CD4-positive, alpha-beta T cell treated with Interleukin-15 for 4 hours (primary cell): ENCODE measurements around the gene DCDC1.

Experiments
- DNase-seq: peaks from one replicate; pipeline ENCODE4 v3.0.0-alpha.2; 2020; ENCODE audit warnings: low spot score

DCDC1 gene

DNA sequence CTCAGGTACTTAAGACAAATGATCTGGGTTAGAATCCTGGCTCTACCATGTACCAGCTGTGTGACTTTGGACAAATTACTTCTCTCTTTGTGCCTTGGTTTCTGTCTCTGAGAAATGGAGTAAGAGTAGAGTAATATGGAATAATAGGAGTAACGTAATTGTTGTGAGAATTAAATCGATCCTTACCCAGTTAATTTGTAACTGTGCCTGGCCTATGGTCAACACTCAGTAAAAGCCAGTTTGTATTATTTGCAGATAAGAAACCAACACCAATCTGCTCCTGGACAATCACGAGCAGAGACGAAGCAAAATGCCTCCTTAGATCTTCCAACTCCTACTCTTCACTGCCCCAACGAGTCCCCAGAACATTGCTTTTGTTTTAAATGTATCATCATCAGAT lies 266.7 kb downstream of the DCDC1 start:
- DNase-seq = no peak

DNA sequence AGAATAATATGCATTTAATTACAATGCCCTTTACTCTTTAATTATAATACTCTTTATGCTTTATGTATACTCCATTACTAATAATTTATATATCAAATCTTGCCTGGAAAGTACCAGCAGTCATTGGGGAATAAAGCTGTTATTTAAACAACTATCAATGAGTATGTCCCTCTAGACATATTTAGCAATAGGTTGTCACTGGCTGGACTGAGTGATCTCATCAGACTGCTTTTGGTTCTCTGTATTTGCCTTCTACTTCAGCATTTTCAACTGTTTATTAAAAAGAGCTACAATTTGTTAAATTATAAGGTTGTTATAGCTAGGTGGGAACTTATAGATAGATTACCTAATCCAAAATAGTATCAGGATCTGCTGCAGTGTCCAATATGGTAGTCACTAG lies 267.2 kb downstream of the DCDC1 start:
- DNase-seq = no peak

DNA sequence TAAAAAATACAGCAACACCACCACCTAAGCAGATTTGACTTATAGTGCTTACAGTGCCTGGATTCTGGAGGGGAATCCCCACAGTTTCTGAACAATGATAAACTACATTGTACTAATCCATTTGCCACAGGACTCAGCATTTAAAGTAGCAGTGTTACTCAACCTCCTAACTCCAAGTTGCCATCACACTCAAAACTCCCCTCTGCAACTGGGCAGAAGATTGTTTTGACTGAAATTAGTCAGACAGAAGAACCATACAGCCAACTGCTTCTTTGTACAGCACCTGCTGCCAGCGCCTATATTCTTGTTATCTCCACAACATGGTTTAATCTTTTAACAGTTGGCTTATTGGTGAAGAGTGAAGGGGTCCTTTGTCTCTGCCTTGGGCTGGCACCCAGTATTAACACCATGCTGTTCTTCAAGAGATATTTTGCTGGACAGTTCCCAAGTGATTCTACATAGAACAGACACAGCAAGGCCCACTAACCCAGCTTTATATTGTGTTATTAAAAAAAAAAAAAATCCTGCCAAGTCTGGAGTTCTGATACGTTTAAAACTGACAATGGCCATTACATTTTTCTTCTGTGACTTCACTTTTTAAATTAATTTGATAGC lies 273.2 kb downstream of the DCDC1 start:
- no peak for DNase-seq

DNA sequence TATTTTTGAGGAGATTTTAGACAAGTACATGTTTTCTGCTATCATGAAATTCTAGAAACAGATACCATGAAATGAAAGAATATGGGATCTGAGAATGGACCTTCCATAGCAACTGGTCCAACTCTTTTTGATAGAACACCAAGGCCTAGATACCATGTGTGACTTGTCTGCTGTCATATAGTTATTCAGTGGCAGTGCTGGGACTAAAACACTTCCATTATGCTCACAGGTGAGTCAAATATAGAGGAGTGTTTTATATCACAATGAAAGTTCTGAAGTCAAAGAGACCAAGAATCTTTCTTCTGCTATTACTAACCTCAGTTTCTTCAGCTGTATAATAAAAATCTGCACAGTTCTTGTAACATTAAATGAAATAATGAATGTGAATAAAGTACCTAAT lies 276.9 kb downstream of the DCDC1 start:
- DNase-seq = no peak

DNA sequence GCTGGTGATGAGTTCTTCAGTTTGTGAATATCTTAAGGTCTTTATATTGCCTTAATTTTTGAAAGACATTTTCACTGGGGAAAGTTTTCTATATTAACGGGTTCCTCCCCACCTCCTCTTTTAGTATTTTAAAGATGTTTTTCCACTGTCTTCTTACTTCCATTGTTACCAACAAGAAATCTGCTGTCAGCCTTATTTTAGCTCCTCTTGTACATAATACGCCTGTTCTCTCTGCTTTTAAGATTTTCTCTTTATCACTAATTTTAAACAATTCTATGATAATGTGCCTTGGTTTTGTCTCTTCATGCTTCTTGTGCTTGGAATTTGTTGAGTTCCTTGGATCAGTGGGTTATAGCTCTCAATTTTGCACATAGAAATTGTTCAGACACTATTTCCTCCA lies 280.4 kb downstream of the DCDC1 start:
- DNase-seq = no peak

DNA sequence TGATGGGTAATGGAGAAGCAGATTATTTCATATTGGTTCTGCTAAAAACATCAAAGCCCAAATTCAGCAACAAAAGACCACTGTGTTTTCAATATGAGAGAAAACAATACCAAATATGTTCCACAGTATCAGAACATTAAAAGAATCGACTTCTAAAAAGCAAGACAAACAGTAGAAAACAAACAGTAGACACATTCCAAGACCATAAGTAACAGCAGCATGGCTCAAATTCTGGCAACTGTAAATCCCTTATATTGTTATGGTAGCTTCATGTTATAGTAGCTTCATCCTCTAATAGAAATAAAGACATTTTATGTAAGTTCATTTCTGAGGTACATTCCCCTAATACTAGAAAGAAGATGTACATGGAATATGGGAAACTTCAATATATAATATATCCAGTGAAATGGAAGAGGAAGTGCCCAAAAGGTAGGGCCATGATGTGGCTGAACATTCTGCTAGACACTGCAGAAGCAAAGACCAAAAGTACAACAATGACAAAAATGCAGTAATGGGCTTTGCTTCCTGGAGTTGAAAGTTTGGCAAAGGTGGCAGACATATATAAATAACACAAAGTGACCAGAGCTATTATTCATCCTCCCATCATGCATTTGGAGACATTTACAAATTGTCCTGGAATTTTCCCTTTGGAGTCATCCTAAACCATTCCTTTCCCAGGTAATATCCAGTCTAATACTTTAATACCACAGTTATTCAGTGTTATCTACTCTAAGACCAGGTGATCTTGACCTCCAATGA lies 299.9 kb downstream of the DCDC1 start:
- DNase-seq = no peak

DNA sequence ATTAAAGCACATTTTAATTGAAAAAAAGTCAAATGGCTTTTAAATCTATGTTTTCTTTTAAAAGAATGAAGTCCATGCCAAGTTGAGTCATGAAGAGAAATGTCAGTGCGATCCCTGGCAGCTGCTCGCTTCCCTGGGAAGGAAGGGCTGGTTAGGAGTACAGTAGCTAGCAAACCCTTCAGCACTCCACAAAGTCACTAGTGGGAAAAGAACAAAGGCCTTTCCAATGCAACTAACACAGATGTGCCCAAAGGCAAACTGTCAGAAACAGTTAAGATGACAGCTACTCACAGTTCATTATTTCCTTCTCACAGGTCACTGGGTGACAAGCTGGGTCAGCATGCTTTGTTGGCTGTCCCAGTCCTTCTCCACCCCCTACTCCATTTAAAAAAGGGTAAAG lies 308.7 kb downstream of the DCDC1 start:
- DNase-seq = no peak

DNA sequence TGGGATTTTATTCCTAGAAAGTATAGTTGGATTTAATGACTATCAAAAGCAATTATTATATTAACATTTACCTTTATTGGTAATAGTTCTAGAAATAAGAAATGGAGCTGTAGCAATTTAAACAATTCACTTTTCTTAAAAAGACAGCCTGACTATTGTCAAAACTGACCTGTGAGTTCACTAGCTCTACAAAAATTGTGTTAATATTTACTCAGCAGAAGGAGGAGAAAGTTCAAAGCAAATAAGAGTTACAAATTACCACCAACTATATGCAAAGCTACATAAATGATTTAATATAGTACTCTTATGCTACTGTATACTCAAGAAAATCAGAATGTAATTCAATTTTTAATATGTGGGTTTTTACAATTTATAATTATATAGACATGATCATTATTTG lies 310.0 kb downstream of the DCDC1 start:
- no peak for DNase-seq

DNA sequence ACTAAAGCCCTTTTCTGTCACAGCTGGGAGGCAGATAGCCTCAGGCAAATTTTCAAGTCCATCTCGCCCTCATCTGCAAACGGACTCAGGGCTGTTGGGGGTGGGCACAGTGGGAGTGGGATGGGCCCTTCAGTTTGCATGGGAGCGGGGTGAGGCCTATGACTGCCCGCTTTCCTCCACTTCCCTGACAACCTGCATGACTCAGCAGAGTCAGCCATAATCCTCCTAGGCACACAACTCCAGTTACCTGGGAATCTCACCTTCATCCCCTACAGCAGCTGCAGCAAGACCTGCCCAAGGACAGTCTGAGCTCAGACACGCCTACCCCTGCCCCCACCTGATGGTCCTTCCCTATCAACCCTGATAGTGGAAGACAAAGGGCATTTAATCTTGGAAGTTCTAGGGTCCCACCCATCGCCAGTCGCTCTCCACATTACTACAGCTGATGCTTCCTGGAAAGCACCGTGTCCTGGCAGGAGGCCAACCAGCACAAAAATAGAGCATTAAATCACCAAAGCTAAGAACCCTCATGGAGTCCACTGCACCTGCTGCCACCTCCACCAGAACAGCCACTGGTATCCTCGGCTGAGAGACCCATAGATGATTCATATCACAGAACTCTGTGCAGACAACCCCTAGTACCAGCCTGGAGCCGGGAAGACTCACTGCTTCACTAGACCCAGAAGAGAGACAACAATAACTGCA lies 319.3 kb downstream of the DCDC1 start:
- no peak for DNase-seq

DNA sequence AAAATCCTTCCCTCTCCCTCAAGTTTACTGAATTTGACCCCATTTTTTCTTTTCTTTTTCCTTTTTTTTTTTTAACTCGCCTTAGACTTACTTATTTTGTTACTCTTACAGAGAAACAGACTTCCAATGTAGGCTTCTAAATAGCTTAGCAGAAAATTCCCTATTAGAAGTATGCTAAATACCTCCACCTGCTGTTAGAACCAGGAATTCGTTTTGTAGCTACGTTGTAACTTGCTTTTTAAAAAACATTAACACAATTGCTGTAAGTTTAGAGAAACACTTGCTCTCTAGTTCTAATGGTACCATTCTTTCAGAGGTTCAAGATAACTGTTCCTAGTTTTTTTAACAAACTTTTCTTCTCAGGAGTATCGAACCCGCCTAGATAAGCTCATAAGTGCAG lies 324.2 kb downstream of the DCDC1 start:
- DNase-seq = no peak

DNA sequence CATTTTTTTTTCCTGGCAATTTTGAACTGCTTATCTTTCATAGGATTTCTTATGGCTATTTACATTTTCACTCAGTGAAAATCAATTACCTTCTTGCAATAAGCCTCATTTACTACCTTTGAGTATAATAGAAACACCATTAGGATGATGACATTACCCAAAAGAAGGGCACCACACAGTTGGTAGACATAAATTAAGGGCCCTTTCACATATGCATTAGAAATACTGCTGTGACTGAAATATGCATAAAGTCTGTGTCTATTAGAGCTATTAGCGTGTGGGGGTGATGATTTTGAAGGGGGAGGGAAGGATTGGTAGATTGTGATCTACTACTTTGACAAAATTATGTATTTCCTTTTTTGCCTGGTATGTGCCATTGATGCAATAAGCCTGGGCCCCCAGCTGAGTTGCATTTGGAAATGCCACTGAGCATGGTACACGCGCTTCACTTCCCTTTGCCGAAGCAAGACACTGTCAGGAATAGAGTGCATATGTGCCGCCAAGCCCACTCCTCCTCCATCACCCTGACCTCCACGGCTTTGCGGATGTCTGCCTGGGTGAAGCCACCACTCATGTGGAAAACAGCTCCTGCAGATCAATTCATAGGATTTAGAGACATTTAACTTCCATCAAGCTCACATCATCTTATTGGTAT lies 339.3 kb downstream of the DCDC1 start:
- no peak for DNase-seq

DNA sequence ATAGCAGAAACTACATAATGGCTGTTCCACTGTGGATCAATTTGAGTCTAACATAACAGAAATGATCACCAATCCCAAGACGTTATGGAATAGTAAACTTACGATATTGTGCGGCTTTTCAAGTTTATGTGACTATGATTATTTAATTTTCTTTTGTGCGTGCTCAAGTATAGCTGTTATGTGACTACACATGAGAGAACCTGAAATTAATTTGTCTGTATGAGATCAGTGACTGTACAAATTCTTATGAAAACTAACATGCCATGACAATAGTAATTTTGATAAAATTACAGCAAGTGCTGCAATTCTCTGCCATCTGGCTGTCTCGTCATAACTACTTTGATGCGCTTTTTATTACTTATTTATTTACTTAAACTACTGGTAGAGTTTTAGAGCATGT lies 343.2 kb downstream of the DCDC1 start:
- DNase-seq = no peak

DNA sequence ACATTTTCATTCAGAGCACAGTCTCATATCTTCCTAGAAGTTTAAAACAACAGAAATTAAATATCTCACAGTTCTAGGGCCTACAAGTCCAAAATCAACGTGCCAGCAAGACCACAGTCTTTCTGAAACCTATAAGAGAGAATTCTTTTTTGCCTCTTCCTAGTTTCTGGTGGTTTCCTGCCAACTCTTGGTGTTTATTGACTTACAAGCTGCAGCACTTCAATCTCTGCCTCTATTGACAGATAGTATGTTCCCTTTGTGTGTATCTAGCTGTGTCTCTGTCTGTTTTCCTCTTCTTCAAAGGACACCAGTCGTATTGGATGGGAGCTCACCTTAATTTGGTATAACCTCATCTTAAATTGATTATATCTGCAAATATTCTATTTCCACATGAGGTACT lies 347.5 kb downstream of the DCDC1 start:
- no peak for DNase-seq

DNA sequence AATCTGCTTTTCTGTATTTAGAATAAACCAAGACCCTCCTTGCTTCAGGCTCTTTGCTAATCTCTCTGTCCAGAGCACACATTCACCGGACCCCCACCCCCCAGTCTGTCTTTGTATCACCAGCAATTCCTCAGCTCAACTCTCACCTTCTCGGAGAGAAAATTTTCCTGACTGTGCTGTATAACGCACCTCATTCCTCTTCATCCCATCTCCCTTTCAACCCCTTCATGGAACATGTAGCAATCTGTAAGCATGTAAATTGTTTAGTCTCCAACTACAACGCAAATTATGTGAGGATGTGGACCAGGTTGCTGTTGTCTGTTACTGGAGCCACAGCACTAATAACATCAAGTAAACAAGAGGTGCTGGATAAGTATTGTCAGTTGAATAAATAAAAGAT lies 349.8 kb downstream of the DCDC1 start:
- DNase-seq = no peak

DNA sequence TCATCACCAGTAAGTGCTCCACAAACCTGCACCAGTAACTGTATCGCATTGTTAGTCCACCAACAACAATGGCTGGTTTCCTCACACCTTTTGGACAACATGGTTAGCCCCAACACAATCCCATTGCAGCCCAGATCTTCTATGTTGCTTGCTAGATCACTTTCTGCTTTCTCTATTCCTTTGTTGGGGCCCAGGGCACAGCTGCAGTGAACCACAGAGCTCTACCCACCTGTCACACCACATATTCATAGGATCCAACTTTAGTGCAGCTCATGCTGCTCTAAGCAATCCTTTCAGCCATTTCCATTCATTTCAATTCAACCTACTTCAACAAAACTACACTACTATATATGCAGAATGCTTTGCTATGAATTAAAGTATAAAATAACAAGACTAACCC lies 364.3 kb downstream of the DCDC1 start:
- DNase-seq = no peak

DNA sequence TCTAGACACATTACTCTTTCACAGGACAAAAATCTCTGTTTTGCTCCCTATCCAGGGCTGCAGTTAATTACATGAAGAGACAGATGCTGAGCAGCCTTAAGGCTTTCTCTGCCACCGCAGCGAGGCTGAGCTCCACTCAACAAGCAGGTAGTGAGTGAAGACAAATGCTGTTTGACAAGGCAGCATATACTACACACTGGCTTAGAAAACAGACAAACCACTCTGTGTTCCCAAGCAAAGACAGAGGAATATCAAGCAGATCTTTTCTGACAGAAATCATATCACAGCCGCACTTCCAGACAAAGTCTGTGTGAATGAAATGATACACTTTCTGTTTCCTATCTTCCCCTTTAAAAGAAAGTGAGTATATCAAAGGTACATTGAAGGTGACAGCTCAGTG lies 368.1 kb downstream of the DCDC1 start:
- no peak for DNase-seq

DNA sequence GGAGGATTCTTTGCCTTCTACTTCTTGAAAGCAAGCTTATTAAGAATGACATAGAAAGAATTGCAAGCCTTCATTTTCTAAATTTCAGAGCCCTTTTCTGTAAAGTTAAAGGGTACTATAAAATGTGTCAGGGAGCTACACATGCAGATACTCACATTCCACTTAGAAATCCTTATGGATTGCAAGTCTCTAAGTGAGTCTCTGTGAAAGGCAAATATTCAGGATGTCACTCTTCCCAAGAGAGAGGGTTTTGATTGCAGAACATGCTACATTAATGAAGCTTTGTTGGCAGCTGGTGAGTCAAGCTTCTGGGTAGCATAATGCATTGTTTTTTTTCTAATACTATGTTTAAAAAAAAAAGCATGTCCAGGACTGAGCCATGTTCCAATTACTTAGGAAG lies 369.2 kb downstream of the DCDC1 start:
- DNase-seq = no peak

DNA sequence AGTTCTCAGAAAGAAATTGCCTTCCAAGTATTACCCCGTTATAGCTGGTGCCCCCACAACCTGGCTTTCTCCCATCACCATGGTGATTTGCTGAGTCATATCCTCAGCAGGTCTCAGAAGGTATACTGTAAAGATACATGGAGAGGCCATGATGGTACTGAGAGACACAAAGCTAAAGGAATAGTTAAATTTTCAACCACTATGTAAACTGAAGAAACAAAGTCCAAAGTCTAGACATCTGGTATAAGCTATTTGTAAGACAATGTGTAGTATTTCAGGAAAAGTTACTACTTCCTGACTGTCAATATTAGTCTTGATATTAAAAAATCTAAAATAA lies 377.1 kb downstream of the DCDC1 start:
- no peak for DNase-seq

DNA sequence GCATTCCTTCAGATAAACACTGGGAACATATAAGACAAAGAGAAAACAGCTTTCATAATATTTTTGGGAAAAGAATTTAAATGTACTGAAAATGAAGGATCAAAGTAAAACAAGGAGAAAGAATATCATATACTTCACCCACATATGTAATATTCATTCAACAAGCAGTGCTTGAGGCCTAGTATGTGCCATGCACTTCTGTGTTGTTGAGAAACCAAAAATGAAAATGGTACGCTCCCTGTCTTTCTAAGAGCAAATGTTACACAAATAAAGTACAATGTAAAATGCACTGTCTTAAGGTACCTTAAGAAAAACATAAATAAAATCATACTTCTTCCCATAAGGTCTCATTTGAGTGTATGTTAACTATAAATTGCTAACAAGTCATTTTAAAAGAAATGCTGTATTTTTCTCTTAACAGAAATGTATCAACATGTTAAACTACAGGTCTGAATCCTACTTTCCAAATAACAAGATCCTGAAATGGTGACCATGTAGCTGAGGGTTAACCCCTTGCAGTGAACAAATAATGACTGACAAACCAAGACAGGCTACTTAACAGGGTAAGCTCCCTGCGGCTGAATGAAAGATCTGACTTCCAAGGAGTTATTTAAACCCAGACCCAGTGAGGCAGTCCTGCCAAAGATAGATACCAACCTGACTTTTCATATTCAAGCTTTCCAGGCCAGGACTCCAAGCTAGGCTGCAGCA lies 377.6 kb downstream of the DCDC1 start:
- DNase-seq = no peak

DNA sequence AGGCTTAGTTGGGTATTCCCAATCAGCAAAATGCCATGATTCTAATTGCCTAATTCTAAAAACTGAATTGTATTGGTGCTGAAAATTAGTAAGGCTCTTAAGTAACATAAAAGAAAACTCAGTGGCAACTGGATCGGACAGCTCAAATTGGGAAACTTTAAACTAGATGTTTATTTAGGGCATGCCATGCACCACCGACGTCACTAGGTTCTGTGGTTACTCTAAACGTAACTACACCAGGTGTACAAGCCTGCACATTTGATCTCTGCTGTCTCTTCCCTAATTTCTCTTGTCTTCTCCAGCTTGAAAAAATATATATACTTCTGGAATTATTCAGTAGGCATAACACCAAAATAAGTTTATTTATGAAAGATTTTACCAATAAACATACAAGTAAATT lies 378.2 kb downstream of the DCDC1 start:
- DNase-seq = no peak

DNA sequence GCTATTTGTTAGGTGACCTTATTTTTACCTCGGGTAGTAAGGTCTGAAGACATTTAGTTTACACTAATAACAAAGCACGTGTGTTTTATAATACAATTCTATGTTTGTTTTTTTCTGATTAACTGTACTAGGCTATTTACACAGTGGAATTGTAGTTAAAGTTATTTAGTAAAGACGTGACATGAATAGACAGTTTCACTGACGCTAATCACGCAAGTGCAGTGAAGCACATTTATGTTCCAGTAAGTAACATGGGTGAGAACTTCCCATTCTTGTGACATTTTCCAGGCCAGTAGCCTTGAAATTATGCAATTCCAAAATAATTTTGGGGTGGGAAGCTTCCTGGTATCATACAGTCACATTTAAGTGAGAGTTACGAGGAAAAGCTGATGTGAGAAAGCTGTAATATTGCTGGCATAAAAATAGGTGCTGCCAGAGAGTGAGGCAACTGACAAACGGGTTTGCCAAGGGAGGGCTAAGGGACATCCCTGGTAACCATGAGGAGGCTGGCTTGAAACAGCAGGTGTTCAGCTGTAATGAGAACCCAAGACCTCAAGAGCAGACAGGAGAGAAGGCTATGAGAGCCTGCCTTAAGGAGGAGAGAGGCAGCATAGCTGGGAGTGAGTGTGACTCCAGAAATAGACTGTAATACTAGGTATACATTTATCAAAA lies 378.8 kb downstream of the DCDC1 start:
- DNase-seq = no peak

DNA sequence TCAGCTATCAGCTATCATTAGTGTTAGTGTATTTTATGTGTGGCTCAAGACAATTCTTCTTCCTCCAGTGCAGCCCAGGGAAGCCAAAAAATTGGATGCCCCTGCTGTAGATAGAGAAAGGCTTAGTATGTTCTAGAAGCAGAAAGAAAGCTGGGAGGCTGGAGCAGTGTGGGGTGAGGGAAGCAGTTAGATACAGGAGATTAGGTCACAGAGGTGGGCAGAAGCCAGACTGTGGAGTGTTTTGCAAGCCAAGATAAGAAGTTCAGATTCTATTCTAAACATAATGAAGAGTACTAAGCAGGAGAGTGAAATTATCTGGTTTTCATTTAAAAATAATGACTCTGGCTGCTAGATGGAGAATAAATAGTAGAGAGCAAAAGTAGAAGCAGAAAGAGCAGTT lies 381.7 kb downstream of the DCDC1 start:
- DNase-seq = no peak
